Measurements from ENCODE around the gene TFDP2. TPM values are rescaled to one million over a fixed set of nuclear protein-coding genes. Genes with fewer than 3 reads are reported as not detected.

The TFDP2 gene
- total and polyA plus RNA-seq, 10 donors: 4.1 to 40.5 (median 27.9) TPM

- Histone ChIP-seq H3K4me1 (no peaks in the 10 kb centered on the region), H3K27ac (no peak overlapping the region), H3K36me3 (peaks cover 0 to 60% (median 4%) of the 10 kb centered on the region in 6 donors), H3K4me3 (no peak overlapping the region), H3K27me3 (replicated peaks in 1 of 7) (no peaks in the 10 kb centered on the region), H3K9me3 (no peaks in the 10 kb centered on the region)
- intact Hi-C loops (cut with DNase I; ENCODE audit: low total_unique reads): loop anchor here (10.0 kb wide), 1 partner anchor 315 kb away; no protein-coding TSS in a partner anchor
- no peak for TF ChIP-seq POLR2AphosphoS5 (IDR thresholded peaks at IDR 0.05)
- TF ChIP-seq POLR2A (IDR thresholded peaks at IDR 0.05): no peak
- TF ChIP-seq CTCF (IDR thresholded peaks at IDR 0.05 in 8 of 11, conservative IDR thresholded peaks at IDR 0.05 in 3 of 11): no peak
- no peak for DNase-seq
- 95 to 98% (median 97%) methylated on average over 6 of the region's 6 CpGs for WGBS, 5 donors
These were observed 179.6 kb downstream of the TFDP2 start for GRCh38 chr3:141969711-141970110.

- intact Hi-C loops (cut with DNase I; ENCODE audit: low total_unique reads): loop anchor here (10.0 kb wide), 1 partner anchor 319 kb away; no protein-coding TSS in a partner anchor
- H3K27ac ChIP-seq: no peak overlapping the region
These were observed 183.9 kb downstream of the TFDP2 start for GRCh38 chr3:141965471-141965870.

GRCh38 chr3:141963301-141963700 lies 186.0 kb downstream of the TFDP2 start:
- Histone ChIP-seq H3K36me3 (peaks cover 0 to 81% (median 12%) of the 10 kb centered on the region in 6 donors), H3K4me3 (no peak overlapping the region), H3K4me1 (peaks cover 0 to 4% (median 0%) of the 10 kb centered on the region in 6 donors), H3K27me3 (replicated peaks in 1 of 7) (no peaks in the 10 kb centered on the region), H3K27ac (no peak overlapping the region), H3K9me3 (no peaks in the 10 kb centered on the region)
- intact Hi-C loops (cut with DNase I; ENCODE audit: low total_unique reads): loop anchor here (10.0 kb wide), 1 partner anchor 322 kb away; no protein-coding TSS in a partner anchor
- 93 to 96% (median 95%) methylated on average over 4 of the region's 4 CpGs for WGBS, 5 donors
- TF ChIP-seq CTCF (IDR thresholded peaks at IDR 0.05 in 8 of 11, conservative IDR thresholded peaks at IDR 0.05 in 3 of 11): no peak
- TF ChIP-seq POLR2A (IDR thresholded peaks at IDR 0.05): no peak
- TF ChIP-seq POLR2AphosphoS5 (IDR thresholded peaks at IDR 0.05): no peak
- DNase-seq: no peak

More at GRCh38 chr3:141965471-141965870, 183.9 kb downstream of the TFDP2 start:
- DNase-seq: no peak
- H3K36me3 ChIP-seq: peaks cover 0 to 69% (median 7%) of the 10 kb centered on the region in 6 donors
- no peak for TF ChIP-seq POLR2AphosphoS5 (IDR thresholded peaks at IDR 0.05)
- TF ChIP-seq CTCF (IDR thresholded peaks at IDR 0.05 in 8 of 11, conservative IDR thresholded peaks at IDR 0.05 in 3 of 11): no peak
- TF ChIP-seq POLR2A (IDR thresholded peaks at IDR 0.05): no peak
- 76 to 91% (median 85%) methylated on average over 1 of the region's 1 CpG for WGBS, 5 donors
- no peaks in the 10 kb centered on the region for H3K4me1 ChIP-seq
- H3K27me3 ChIP-seq (replicated peaks in 1 of 7): no peaks in the 10 kb centered on the region
- H3K4me3 ChIP-seq: no peak overlapping the region
- no peaks in the 10 kb centered on the region for H3K9me3 ChIP-seq

- H3K27ac ChIP-seq: no peak overlapping the region
- no peak overlapping the region for H3K4me3 ChIP-seq
- no peak for DNase-seq
- no peaks in the 10 kb centered on the region for H3K9me3 ChIP-seq
- WGBS, 5 donors: 66 to 87% (median 70%) methylated on average over 3 of the region's 3 CpGs
- H3K4me1 ChIP-seq: peaks cover 0 to 4% (median 0%) of the 10 kb centered on the region in 6 donors
- intact Hi-C loops (cut with DNase I; ENCODE audit: low total_unique reads): loop anchor here (10.0 kb wide), 1 partner anchor 324 kb away; no protein-coding TSS in a partner anchor
- TF ChIP-seq POLR2A (IDR thresholded peaks at IDR 0.05) (no peak), CTCF (IDR thresholded peaks at IDR 0.05 in 8 of 11, conservative IDR thresholded peaks at IDR 0.05 in 3 of 11) (no peak)
- peaks cover 0 to 88% (median 16%) of the 10 kb centered on the region in 6 donors for H3K36me3 ChIP-seq
- no peaks in the 10 kb centered on the region for H3K27me3 ChIP-seq (replicated peaks in 1 of 7)
These were observed 188.6 kb downstream of the TFDP2 start for GRCh38 chr3:141960731-141961130.
